ENCODE results near the gene CA11.

DNA sequence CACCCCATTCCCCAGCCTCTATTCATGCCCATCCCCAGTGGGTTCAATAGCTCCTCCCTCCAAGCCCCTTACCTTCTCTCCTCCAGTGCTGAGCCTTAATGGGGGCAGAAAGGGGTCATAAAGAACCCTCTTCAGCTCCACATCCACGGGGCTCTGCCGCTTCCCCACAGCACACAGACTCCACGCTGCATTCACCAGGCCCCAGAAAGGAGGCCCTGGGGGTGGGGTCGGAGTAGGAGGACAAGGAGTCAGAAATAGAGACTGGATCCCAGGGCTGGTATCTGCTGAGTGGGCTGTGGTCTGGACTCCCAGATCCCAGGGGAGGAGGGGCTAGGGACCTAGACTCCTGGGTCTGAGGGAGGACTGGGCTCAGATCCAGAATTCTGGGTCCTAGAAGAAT, 1.6 kb downstream of the CA11 start:
- TF ChIP-seq, protein P1, sequence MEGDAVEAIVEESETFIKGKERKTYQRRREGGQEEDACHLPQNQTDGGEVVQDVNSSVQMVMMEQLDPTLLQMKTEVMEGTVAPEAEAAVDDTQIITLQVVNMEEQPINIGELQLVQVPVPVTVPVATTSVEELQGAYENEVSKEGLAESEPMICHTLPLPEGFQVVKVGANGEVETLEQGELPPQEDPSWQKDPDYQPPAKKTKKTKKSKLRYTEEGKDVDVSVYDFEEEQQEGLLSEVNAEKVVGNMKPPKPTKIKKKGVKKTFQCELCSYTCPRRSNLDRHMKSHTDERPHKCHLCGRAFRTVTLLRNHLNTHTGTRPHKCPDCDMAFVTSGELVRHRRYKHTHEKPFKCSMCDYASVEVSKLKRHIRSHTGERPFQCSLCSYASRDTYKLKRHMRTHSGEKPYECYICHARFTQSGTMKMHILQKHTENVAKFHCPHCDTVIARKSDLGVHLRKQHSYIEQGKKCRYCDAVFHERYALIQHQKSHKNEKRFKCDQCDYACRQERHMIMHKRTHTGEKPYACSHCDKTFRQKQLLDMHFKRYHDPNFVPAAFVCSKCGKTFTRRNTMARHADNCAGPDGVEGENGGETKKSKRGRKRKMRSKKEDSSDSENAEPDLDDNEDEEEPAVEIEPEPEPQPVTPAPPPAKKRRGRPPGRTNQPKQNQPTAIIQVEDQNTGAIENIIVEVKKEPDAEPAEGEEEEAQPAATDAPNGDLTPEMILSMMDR (IDR thresholded peaks at IDR 0.05), result no peak
- TF ChIP-seq POLR2AphosphoS5 (IDR thresholded peaks at IDR 0.05), result no peak
- no peak for TF ChIP-seq POLR2A (IDR thresholded peaks at IDR 0.05; ENCODE audit: low read depth)
- no peak for TF ChIP-seq EP300 (IDR thresholded peaks at IDR 0.05)

Measured in esophagus muscularis mucosa (tissue), 4 donors.